DOHH2 (cell line): ENCODE measurements around the gene STK4.

ENCODE experiments used
- H3F3A ChIP-seq: fragments of 200-600 bp; sonication (generic), shearing (Covaris generic); 2 replicates; pipeline ENCODE4 v1.6.0; 2016; ENCODE audit warnings: antibody characterized with exemption, mild to moderate bottlenecking; ENCODE audit not compliant: control insufficient read depth, insufficient read depth
- H3K27ac ChIP-seq: fragments of 200-600 bp; sonication (generic); 2 replicates; pipeline ENCODE4 v1.5.1; 2014; ENCODE audit warnings: low read depth, mild to moderate bottlenecking, low read length, moderate library complexity
- H3K27me3 ChIP-seq: fragments of 200-600 bp; sonication (generic); 2 replicates; pipeline ENCODE4 v1.6.1; 2014; ENCODE audit warnings: mild to moderate bottlenecking, low read length, mixed read lengths; ENCODE audit not compliant: control insufficient read depth
- H3K36me3 ChIP-seq: fragments of 200-600 bp; sonication (generic); 2 replicates; pipeline ENCODE4 v1.6.1; 2014; ENCODE audit warnings: mild to moderate bottlenecking, low read length, moderate library complexity, mixed read lengths; ENCODE audit not compliant: control insufficient read depth
- H3K4me1 ChIP-seq: fragments of 200-600 bp; sonication (generic); 2 replicates; pipeline ENCODE4 v1.6.1; 2014; ENCODE audit warnings: mild to moderate bottlenecking, low read length, mixed read lengths; ENCODE audit not compliant: control insufficient read depth
- H3K4me2 ChIP-seq: fragments of 200-600 bp; sonication (generic); 2 replicates; pipeline ENCODE4 v1.6.0; 2014; ENCODE audit warnings: mild to moderate bottlenecking, low read length, moderate library complexity
- H3K4me3 ChIP-seq: fragments of 200-600 bp; sonication (generic); 2 replicates; pipeline ENCODE4 v1.5.1; 2014; ENCODE audit warnings: mild to moderate bottlenecking, low read length, mixed read lengths
- H3K79me2 ChIP-seq: fragments of 200-600 bp; sonication (generic); 2 replicates; pipeline ENCODE4 v1.6.1; 2014; ENCODE audit warnings: mild to moderate bottlenecking, low read length, mixed read lengths; ENCODE audit not compliant: control insufficient read depth
- H3K9me2 ChIP-seq: fragments of 200-600 bp; sonication (generic); replicated peaks from 2 replicates; pipeline ENCODE4 v1.6.1; 2014; ENCODE audit warnings: mild to moderate bottlenecking, low read length, mixed read lengths; ENCODE audit not compliant: control insufficient read depth
- H3K9me3 ChIP-seq: fragments of 200-600 bp; sonication (generic); 2 replicates; pipeline ENCODE4 v1.6.1; 2014; ENCODE audit warnings: antibody characterized with exemption, low read length, mixed read lengths; ENCODE audit not compliant: control insufficient read depth, insufficient read depth
- H4K20me1 ChIP-seq: fragments of 200-600 bp; sonication (generic); 2 replicates; pipeline ENCODE4 v1.6.0; 2014; ENCODE audit warnings: low read depth, mild to moderate bottlenecking, antibody characterized with exemption, low read length, moderate library complexity; ENCODE audit not compliant: control insufficient read depth, insufficient read depth
- EZH2phosphoT487 ChIP-seq: fragments of 200-600 bp; sonication (generic); IDR thresholded peaks from 2 replicates; pipeline ENCODE4 v1.6.1; 2017; ENCODE audit warnings: borderline replicate concordance, mild to moderate bottlenecking, antibody characterized with exemption, low read length, moderate library complexity, mixed read lengths
- TF ChIP-seq, protein P1 (sequence below): fragments of 200-600 bp; sonication (generic); IDR thresholded peaks from one replicate; pipeline ENCODE4 v1.5.1; 2014; ENCODE audit warnings: antibody characterized with exemption, mild to moderate bottlenecking, low read depth, low read length; ENCODE audit not compliant: poor library complexity, severe bottlenecking

The STK4 gene

DNA sequence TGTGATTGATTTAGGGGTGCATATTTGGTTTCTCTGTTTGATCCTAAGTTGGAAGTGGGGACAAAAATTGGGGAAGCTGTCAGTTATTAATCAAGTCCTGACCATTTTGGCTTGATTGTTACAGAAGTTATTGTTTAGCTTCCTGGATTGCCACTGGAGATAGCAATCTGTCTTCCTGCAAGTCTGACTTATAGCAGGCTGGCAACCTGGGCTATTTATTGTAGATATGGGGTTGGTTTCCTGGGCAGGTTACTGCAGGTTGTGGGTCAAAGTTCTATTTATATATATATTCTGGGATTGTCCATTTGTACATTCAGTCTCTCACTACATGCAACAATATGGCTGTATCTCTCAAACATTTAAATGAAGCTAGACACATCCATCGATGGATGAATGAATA is 116.8 kb downstream of the STK4 start:
- no peaks in the 10 kb centered on the region; the same call in 1 of the 2 replicates for H3K9me3 ChIP-seq
- no peaks in the 10 kb centered on the region for H3K79me2 ChIP-seq

DNA sequence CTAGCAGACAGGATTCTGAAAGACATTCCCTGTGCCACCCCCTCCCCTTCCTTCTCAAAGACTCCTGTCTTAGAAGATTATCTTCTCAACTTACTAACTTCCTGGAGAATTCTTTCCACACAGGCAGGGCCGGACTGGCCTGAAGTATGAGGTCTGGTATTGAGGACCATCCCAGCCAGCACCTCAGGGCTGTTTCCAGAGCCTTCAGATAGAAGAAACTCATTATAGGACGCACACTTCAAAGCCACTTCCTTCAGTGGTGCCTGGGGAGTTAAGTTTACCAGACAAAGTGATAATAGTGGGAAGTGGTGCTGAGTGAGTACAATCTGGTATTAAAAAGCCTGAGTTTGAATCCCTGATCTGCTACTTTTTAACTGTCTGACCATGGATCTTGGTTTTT is 119.0 kb downstream of the STK4 start:
- Histone ChIP-seq H3F3A (no peaks in the 10 kb centered on the region; the same call in 1 of the 2 replicates), H3K9me3 (no peaks in the 10 kb centered on the region; the same call in 1 of the 2 replicates), H3K4me2 (no peak overlapping the region), H3K9me2 (no peaks in the 10 kb centered on the region), H3K27ac (no peak overlapping the region), H3K4me1 (peaks cover 19% of the 10 kb centered on the region), H3K27me3 (no peaks in the 10 kb centered on the region), H3K4me3 (no peak overlapping the region), H3K36me3 (peaks cover 57% of the 10 kb centered on the region), H4K20me1 (no peaks in the 10 kb centered on the region), H3K79me2 (no peaks in the 10 kb centered on the region)
- TF ChIP-seq EZH2phosphoT487 = no peak
- TF ChIP-seq, protein P1, sequence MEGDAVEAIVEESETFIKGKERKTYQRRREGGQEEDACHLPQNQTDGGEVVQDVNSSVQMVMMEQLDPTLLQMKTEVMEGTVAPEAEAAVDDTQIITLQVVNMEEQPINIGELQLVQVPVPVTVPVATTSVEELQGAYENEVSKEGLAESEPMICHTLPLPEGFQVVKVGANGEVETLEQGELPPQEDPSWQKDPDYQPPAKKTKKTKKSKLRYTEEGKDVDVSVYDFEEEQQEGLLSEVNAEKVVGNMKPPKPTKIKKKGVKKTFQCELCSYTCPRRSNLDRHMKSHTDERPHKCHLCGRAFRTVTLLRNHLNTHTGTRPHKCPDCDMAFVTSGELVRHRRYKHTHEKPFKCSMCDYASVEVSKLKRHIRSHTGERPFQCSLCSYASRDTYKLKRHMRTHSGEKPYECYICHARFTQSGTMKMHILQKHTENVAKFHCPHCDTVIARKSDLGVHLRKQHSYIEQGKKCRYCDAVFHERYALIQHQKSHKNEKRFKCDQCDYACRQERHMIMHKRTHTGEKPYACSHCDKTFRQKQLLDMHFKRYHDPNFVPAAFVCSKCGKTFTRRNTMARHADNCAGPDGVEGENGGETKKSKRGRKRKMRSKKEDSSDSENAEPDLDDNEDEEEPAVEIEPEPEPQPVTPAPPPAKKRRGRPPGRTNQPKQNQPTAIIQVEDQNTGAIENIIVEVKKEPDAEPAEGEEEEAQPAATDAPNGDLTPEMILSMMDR = no peak

More for the DNA sequence above, 116.8 kb downstream of the STK4 start:
- no peak for TF ChIP-seq EZH2phosphoT487
- TF ChIP-seq, protein P1 = no peak
- Histone ChIP-seq H3K4me2 (no peak overlapping the region), H3K9me2 (no peaks in the 10 kb centered on the region), H3F3A (no peaks in the 10 kb centered on the region; the same call in 1 of the 2 replicates), H3K4me3 (no peak overlapping the region), H3K27ac (no peak overlapping the region), H3K27me3 (no peaks in the 10 kb centered on the region), H3K36me3 (peaks cover 64% of the 10 kb centered on the region), H4K20me1 (no peaks in the 10 kb centered on the region), H3K4me1 (peaks cover 19% of the 10 kb centered on the region)

DNA sequence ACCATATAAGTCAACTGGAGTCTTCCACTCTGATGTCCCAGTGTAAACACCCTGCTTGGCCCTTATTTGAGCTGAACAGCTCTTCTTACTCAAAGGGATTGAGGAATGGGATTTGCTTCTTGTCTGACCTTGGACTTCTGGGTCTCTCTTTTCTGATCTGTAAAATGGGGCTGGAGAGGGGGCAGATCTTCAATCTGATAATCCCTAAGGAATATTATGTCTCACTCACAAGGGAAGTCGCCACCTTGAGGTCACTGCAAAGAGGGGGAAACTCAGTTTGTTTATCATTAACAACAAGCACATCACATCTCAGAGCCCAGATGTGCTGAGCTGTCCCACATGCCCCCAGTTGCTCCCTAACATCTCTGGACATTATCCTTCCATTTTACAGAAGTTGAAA is 119.6 kb downstream of the STK4 start:
- Histone ChIP-seq H3K9me2 (no peaks in the 10 kb centered on the region), H4K20me1 (no peaks in the 10 kb centered on the region), H3K27ac (no peak overlapping the region), H3F3A (no peaks in the 10 kb centered on the region; the same call in 1 of the 2 replicates), H3K9me3 (no peaks in the 10 kb centered on the region; the same call in 1 of the 2 replicates), H3K4me3 (no peak overlapping the region), H3K27me3 (no peaks in the 10 kb centered on the region), H3K4me1 (peaks cover 22% of the 10 kb centered on the region), H3K79me2 (no peaks in the 10 kb centered on the region), H3K36me3 (peaks cover 55% of the 10 kb centered on the region), H3K4me2 (no peak overlapping the region)
- TF ChIP-seq EZH2phosphoT487 = no peak
- TF ChIP-seq, protein P1 = peak; percentile 16
